Measurements from ENCODE around the gene TMEM164. TPM values are rescaled to one million over a fixed set of nuclear protein-coding genes. Genes with fewer than 3 reads are reported as not detected.

Gene TMEM164
- total and polyA plus RNA-seq, 2 of the 4 experiments (the other 2 are of a cell fraction): 6.3 to 7.1 TPM

DNA sequence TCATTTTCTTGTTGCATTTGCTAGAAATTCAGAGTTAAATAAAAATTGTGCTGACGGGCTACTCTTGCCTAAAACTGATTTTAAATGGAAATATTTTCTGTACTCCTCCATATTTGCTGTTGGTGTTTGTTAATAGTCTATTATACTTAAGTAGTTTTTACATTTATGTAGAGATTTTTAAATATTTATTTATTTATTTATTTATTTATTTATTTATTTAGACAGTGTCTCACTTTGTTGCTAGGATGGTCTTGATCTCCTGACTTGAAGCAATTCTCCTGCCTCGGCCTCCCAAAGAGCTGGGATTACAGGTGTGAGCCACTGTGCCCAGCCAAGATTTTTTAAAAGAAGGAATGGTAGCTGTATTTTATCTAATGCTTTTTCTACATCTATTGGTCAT lies 68.1 kb downstream of the TMEM164 start:
- H2BK15ac ChIP-seq (ENCODE audit: low read depth, low read length): no peak overlapping the region
- H3K18ac ChIP-seq (ENCODE audit: low read depth, low read length): no peak overlapping the region
- H3K4ac ChIP-seq (ENCODE audit: low read depth, low read length): no peak overlapping the region
- H3K23ac ChIP-seq (ENCODE audit: low read depth, low read length): no peak overlapping the region
- no peak overlapping the region for H3K56ac ChIP-seq (ENCODE audit: extremely low read depth, insufficient read depth, low read length)
- H2AK9ac ChIP-seq (replicated peaks; ENCODE audit: low read depth, low read length, poor library complexity): no peak overlapping the region
- H3K4me3 ChIP-seq (ENCODE audit: insufficient read depth, low read depth, low read length): no peak overlapping the region
- H2BK120ac ChIP-seq (ENCODE audit: low read depth, low read length): no peak overlapping the region
- H3K36me3 ChIP-seq (ENCODE audit: control insufficient read depth, insufficient read depth, low read length): no peaks in the 10 kb centered on the region
- no peaks in the 10 kb centered on the region for H3K79me1 ChIP-seq (ENCODE audit: low read depth in 1 of 2, low read length in 2 of 2)
- no peak overlapping the region for H2AK5ac ChIP-seq (ENCODE audit: low read depth, low read length)
- no peak overlapping the region for H4K91ac ChIP-seq (ENCODE audit: insufficient read depth, low read depth, low read length)
- no peak overlapping the region for H3K9ac ChIP-seq (ENCODE audit: low read depth, low read length)
- in situ Hi-C loops (cut with MboI; ENCODE audit: low sequenced_read_pairs): no loop called here
- no TSS peak for BruUV-seq (replicated peaks)
- H4K5ac ChIP-seq (ENCODE audit: low read depth, low read length): no peak overlapping the region
- H3K9me3 ChIP-seq (ENCODE audit: control insufficient read depth, insufficient read depth, low read length): peaks cover 2% of the 10 kb centered on the region; the same call in 1 of the 2 replicates
- intact Hi-C loops (cut with micrococcal nuclease): no loop called here
- no peak for DNase-seq
- no peak overlapping the region for H3K4me2 ChIP-seq (ENCODE audit: low read depth, low read length)
- no CpG with 5 or more reads among the region's 2 CpGs for WGBS, 2 experiments (ENCODE audit: extremely low coverage in 2 of 2, insufficient read length in 1 of 2)
- ChIA-PET POLR2A (ENCODE audit: unreplicated experiment) (no interaction called here), CTCF (interaction anchor here (1.0 kb wide), 1 partner anchor 10 kb away, joined by 4 read pairs; no protein-coding TSS in a partner anchor)
- no peak overlapping the region for H2AFZ ChIP-seq (replicated peaks; ENCODE audit: low read length, poor library complexity)
- H3K14ac ChIP-seq (replicated peaks; ENCODE audit: low read depth, low read length): no peak overlapping the region
- no peak overlapping the region for H3K27ac ChIP-seq (ENCODE audit: insufficient read depth, low read length)
- no peaks in the 10 kb centered on the region for H4K20me1 ChIP-seq (ENCODE audit: insufficient read depth, low read length)
- no peaks in the 10 kb centered on the region for H3K27me3 ChIP-seq (ENCODE audit: control insufficient read depth, insufficient read depth, low read length)
- dilution Hi-C loops (cut with HindIII; ENCODE audit: low sequenced_read_pairs, unreplicated experiment): no loop called here
- H3K4me1 ChIP-seq (ENCODE audit: control insufficient read depth, insufficient read depth, low read length): no peaks in the 10 kb centered on the region
- TF ChIP-seq POLR2A (IDR thresholded peaks at IDR 0.05; ENCODE audit: low read depth, low read length): no peak
- no peak for TF ChIP-seq FOS (IDR thresholded peaks at IDR 0.05; ENCODE audit: low read depth, low read length)
- no peak for TF ChIP-seq RAD21 (IDR thresholded peaks at IDR 0.05; ENCODE audit: low read length)
- no peak for TF ChIP-seq NFE2L2 (IDR thresholded peaks at IDR 0.05; ENCODE audit: low read depth, low read length)
- TF ChIP-seq CHD1 (IDR thresholded peaks at IDR 0.05; ENCODE audit: low read depth, low read length): no peak
- TF ChIP-seq, protein P1, sequence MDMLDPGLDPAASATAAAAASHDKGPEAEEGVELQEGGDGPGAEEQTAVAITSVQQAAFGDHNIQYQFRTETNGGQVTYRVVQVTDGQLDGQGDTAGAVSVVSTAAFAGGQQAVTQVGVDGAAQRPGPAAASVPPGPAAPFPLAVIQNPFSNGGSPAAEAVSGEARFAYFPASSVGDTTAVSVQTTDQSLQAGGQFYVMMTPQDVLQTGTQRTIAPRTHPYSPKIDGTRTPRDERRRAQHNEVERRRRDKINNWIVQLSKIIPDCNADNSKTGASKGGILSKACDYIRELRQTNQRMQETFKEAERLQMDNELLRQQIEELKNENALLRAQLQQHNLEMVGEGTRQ (IDR thresholded peaks at IDR 0.05; ENCODE audit: low read depth, low read length): no peak
- no peak for TF ChIP-seq MAZ (IDR thresholded peaks at IDR 0.05; ENCODE audit: borderline replicate concordance, low read depth, low read length)
- no peak for TF ChIP-seq RFX5 (IDR thresholded peaks at IDR 0.05; ENCODE audit: low read depth, low read length)
- TF ChIP-seq CEBPB (IDR thresholded peaks at IDR 0.05; ENCODE audit: low read depth, low read length): no peak
- TF ChIP-seq ELK1 (IDR thresholded peaks at IDR 0.05; ENCODE audit: borderline replicate concordance, low read depth, low read length): no peak
- no peak for TF ChIP-seq MXI1 (IDR thresholded peaks at IDR 0.05; ENCODE audit: borderline replicate concordance, low read depth, low read length)
- no peak for TF ChIP-seq BHLHE40 (IDR thresholded peaks at IDR 0.05; ENCODE audit: low read depth, low read length)
- no peak for TF ChIP-seq RCOR1 (IDR thresholded peaks at IDR 0.05; ENCODE audit: insufficient replicate concordance, low read length)
- TF ChIP-seq SMC3 (IDR thresholded peaks at IDR 0.05; ENCODE audit: low read depth, low read length): no peak
- TF ChIP-seq MAFK (IDR thresholded peaks at IDR 0.05; ENCODE audit: low read depth, low read length): no peak
- no peak overlapping the region for H4K8ac ChIP-seq (ENCODE audit: low read depth in 2 of 2, low read length in 2 of 2)
- no peak overlapping the region for H2BK5ac ChIP-seq (ENCODE audit: low read depth, low read length, poor library complexity, severe bottlenecking)
- no peak for ATAC-seq (ENCODE audit: low read depth)
- H2BK20ac ChIP-seq (ENCODE audit: low read depth, low read length): no peak overlapping the region
- H3K9me1 ChIP-seq (ENCODE audit: insufficient read depth, low read length): no peaks in the 10 kb centered on the region

Data from IMR-90 (cell line).